Memory B cell (primary cell): ENCODE results near the gene NOS1.
"Not testable (repeated sequence)": the region's sequence is repeated elsewhere in the genome, so short reads cannot be mapped to it uniquely, and the experiment has no call there.

Experiments used
- ATAC-seq: fragments of 150-1000 bp; cut with Tn5 transposase; 2 replicates; pipeline ENCODE4 v1.10.0; 2021; ENCODE audit warnings: low read depth, mild to moderate bottlenecking, moderate library complexity
- DNase-seq, 2 donors: peaks; one replicate each; pipeline ENCODE4 v3.0.0; 2022; ENCODE audit warnings: low spot score in 2 of 2
- H3K27ac Mint-ChIP-seq: one replicate; pipeline ENCODE4 v1.8.0; 2022; ENCODE audit warnings: mild to moderate bottlenecking, moderate library complexity, mixed read lengths
- H3K27me3 Mint-ChIP-seq: one replicate; pipeline ENCODE4 v1.8.0; 2022; ENCODE audit warnings: mixed read lengths
- H3K36me3 Mint-ChIP-seq: one replicate; pipeline ENCODE4 v1.8.0; 2022; ENCODE audit warnings: mild to moderate bottlenecking, mixed read lengths
- H3K4me1 Mint-ChIP-seq: one replicate; pipeline ENCODE4 v1.8.0; 2022; ENCODE audit warnings: mixed read lengths
- H3K4me3 Mint-ChIP-seq: one replicate; pipeline ENCODE4 v1.8.0; 2022; ENCODE audit warnings: mild to moderate bottlenecking, moderate library complexity, mixed read lengths
- H3K9me3 Mint-ChIP-seq: one replicate; pipeline ENCODE4 v1.8.0; 2022; ENCODE audit warnings: mixed read lengths

Gene NOS1

GRCh38 chr12:117361347-117361751 lies at the start of gene NOS1:
Gene NOS1, minus strand, starts transcription at chr12:117361626. Its CDS starts 30,557 bp downstream, at chr12:117331069.
- H3K4me3 Mint-ChIP-seq, result no peak within 1 kb of the TSS
- ATAC-seq (no peak), DNase-seq (no peak)
- no peaks in the 10 kb centered on the region for H3K9me3 Mint-ChIP-seq
- H3K4me1 Mint-ChIP-seq, result no peaks in the 10 kb centered on the region
- peaks cover 16% of the 10 kb centered on the region for H3K27me3 Mint-ChIP-seq
- no peaks in the 10 kb centered on the region for H3K36me3 Mint-ChIP-seq
- H3K27ac Mint-ChIP-seq, result no peak within 1 kb of the TSS

- Mint-ChIP-seq H3K9me3 (peaks cover 12% of the 10 kb centered on the region), H3K27ac (no peak overlapping the region), H3K36me3 (no peaks in the 10 kb centered on the region), H3K27me3 (peaks cover 2% of the 10 kb centered on the region), H3K4me1 (no peaks in the 10 kb centered on the region), H3K4me3 (no peak overlapping the region)
- ATAC-seq (no peak), DNase-seq (no peak)
These were observed 47.9 kb upstream of the NOS1 start for GRCh38 chr12:117409286-117409685.

GRCh38 chr12:117408161-117408791 lies 46.9 kb upstream of the NOS1 start:
- H3K36me3 Mint-ChIP-seq, result no peaks in the 10 kb centered on the region
- no peak for DNase-seq
- H3K4me1 Mint-ChIP-seq, result no peaks in the 10 kb centered on the region
- H3K27ac Mint-ChIP-seq, result no peak overlapping the region
- ATAC-seq, result no peak
- no peak overlapping the region for H3K4me3 Mint-ChIP-seq
- peaks cover 10% of the 10 kb centered on the region for H3K9me3 Mint-ChIP-seq
- peaks cover 2% of the 10 kb centered on the region for H3K27me3 Mint-ChIP-seq

GRCh38 chr12:117404940-117405339 lies 43.5 kb upstream of the NOS1 start:
- Mint-ChIP-seq H3K4me1 (no peaks in the 10 kb centered on the region), H3K27ac (no peak overlapping the region), H3K27me3 (no peaks in the 10 kb centered on the region), H3K36me3 (no peaks in the 10 kb centered on the region), H3K4me3 (no peak overlapping the region), H3K9me3 (peaks cover 11% of the 10 kb centered on the region)
- DNase-seq (no peak), ATAC-seq (no peak)

GRCh38 chr12:117404203-117404853 lies 42.9 kb upstream of the NOS1 start:
- Mint-ChIP-seq H3K4me1 (no peaks in the 10 kb centered on the region), H3K4me3 (no peak overlapping the region), H3K36me3 (no peaks in the 10 kb centered on the region), H3K9me3 (peaks cover 13% of the 10 kb centered on the region), H3K27me3 (no peaks in the 10 kb centered on the region), H3K27ac (no peak overlapping the region)
- DNase-seq, result no peak
- ATAC-seq, result no peak

GRCh38 chr12:117403586-117404139 lies 42.2 kb upstream of the NOS1 start:
- H3K4me1 Mint-ChIP-seq, result no peaks in the 10 kb centered on the region
- no peak overlapping the region for H3K4me3 Mint-ChIP-seq

GRCh38 chr12:117402363-117402762 lies 40.9 kb upstream of the NOS1 start:
- ATAC-seq (no peak), DNase-seq (no peak)
- H3K36me3 Mint-ChIP-seq, result no peaks in the 10 kb centered on the region
- H3K4me3 Mint-ChIP-seq, result no peak overlapping the region
- no peaks in the 10 kb centered on the region for H3K27me3 Mint-ChIP-seq
- H3K27ac Mint-ChIP-seq, result no peak overlapping the region
- H3K4me1 Mint-ChIP-seq, result no peaks in the 10 kb centered on the region
- H3K9me3 Mint-ChIP-seq, result peaks cover 10% of the 10 kb centered on the region

More at GRCh38 chr12:117403586-117404139, 42.2 kb upstream of the NOS1 start:
- H3K27ac Mint-ChIP-seq, result no peak overlapping the region
- H3K36me3 Mint-ChIP-seq, result no peaks in the 10 kb centered on the region
- no peaks in the 10 kb centered on the region for H3K27me3 Mint-ChIP-seq
- H3K9me3 Mint-ChIP-seq, result peaks cover 13% of the 10 kb centered on the region
- DNase-seq (no peak), ATAC-seq (no peak)

- Mint-ChIP-seq H3K27me3 (peaks cover 3% of the 10 kb centered on the region), H3K9me3 (peaks cover 12% of the 10 kb centered on the region), H3K4me1 (no peaks in the 10 kb centered on the region), H3K36me3 (no peaks in the 10 kb centered on the region), H3K4me3 (no peak overlapping the region), H3K27ac (no peak overlapping the region)
- DNase-seq, result no peak
- ATAC-seq, result no peak
These were observed 39.5 kb upstream of the NOS1 start for GRCh38 chr12:117400912-117401311.

- H3K9me3 Mint-ChIP-seq, result peaks cover 14% of the 10 kb centered on the region
- H3K4me1 Mint-ChIP-seq, DNase-seq, H3K27me3 Mint-ChIP-seq, H3K4me3 Mint-ChIP-seq, ATAC-seq, H3K36me3 Mint-ChIP-seq, H3K27ac Mint-ChIP-seq: not testable (repeated sequence)
These were observed 37.1 kb upstream of the NOS1 start for GRCh38 chr12:117398482-117398881.

- Mint-ChIP-seq H3K9me3 (peaks cover 14% of the 10 kb centered on the region), H3K36me3 (no peaks in the 10 kb centered on the region), H3K27ac (no peak overlapping the region), H3K4me3 (no peak overlapping the region), H3K27me3 (peaks cover 8% of the 10 kb centered on the region), H3K4me1 (no peaks in the 10 kb centered on the region)
- DNase-seq (no peak), ATAC-seq (no peak)
These were observed 34.3 kb upstream of the NOS1 start for GRCh38 chr12:117395766-117396165.

GRCh38 chr12:117394491-117394890 lies 33.1 kb upstream of the NOS1 start:
- H3K4me1 Mint-ChIP-seq, result no peaks in the 10 kb centered on the region
- H3K4me3 Mint-ChIP-seq, result no peak overlapping the region
- peaks cover 11% of the 10 kb centered on the region for H3K9me3 Mint-ChIP-seq
- peaks cover 8% of the 10 kb centered on the region for H3K27me3 Mint-ChIP-seq
- no peak overlapping the region for H3K27ac Mint-ChIP-seq
- H3K36me3 Mint-ChIP-seq, result no peaks in the 10 kb centered on the region
- DNase-seq, result no peak
- ATAC-seq, result no peak

- Mint-ChIP-seq H3K4me3 (no peak overlapping the region), H3K9me3 (peaks cover 7% of the 10 kb centered on the region), H3K27ac (no peak overlapping the region), H3K4me1 (no peaks in the 10 kb centered on the region), H3K36me3 (no peaks in the 10 kb centered on the region), H3K27me3 (peaks cover 8% of the 10 kb centered on the region)
- DNase-seq, result no peak
- no peak for ATAC-seq
These were observed 32.2 kb upstream of the NOS1 start for GRCh38 chr12:117393656-117394055.

- ATAC-seq (no peak), DNase-seq (no peak)
- Mint-ChIP-seq H3K4me1 (no peaks in the 10 kb centered on the region), H3K36me3 (no peaks in the 10 kb centered on the region), H3K4me3 (no peak overlapping the region), H3K9me3 (peaks cover 1% of the 10 kb centered on the region), H3K27ac (no peak overlapping the region), H3K27me3 (peaks cover 5% of the 10 kb centered on the region)
These were observed 29.4 kb upstream of the NOS1 start for GRCh38 chr12:117390866-117391265.

- ATAC-seq (no peak), DNase-seq (no peak)
- Mint-ChIP-seq H3K27ac (no peak overlapping the region), H3K4me3 (no peak overlapping the region), H3K27me3 (peaks cover 1% of the 10 kb centered on the region), H3K9me3 (no peaks in the 10 kb centered on the region), H3K36me3 (no peaks in the 10 kb centered on the region), H3K4me1 (no peaks in the 10 kb centered on the region)
These were observed 27.6 kb upstream of the NOS1 start for GRCh38 chr12:117388951-117389446.
